SW 1271 (cell line): ENCODE data around the gene NF1.
"Not testable (repeated sequence)": the region's sequence is repeated elsewhere in the genome, so short reads cannot be mapped to it uniquely, and the experiment has no call there.

Experiments used
- DNase-seq, 2 experiments: peaks; one replicate each; lab custom pipeline; 2025; lab: John Stamatoyannopoulos, UW

NF1 gene

GRCh38 chr17:31094600-31095235, at the start of gene NF1:
Gene NF1, plus strand, starts transcription at chr17:31094977. Its CDS starts 333 bp downstream, at chr17:31095310.
- DNase-seq, result peak; percentile 85 to 93

GRCh38 chr17:31046856-31047425, 47.8 kb upstream of the NF1 start:
- DNase-seq, result not testable (repeated sequence)

GRCh38 chr17:31048142-31048541, 46.6 kb upstream of the NF1 start:
- no peak for DNase-seq

- no peak for DNase-seq
Measured at GRCh38 chr17:31048780-31049179, 46.0 kb upstream of the NF1 start.

- no peak for DNase-seq
Measured at GRCh38 chr17:31050948-31051347, 43.8 kb upstream of the NF1 start.

- DNase-seq, result no peak
Measured at GRCh38 chr17:31051506-31051905, 43.3 kb upstream of the NF1 start.

- DNase-seq, result no peak
Measured at GRCh38 chr17:31052187-31052889, 42.4 kb upstream of the NF1 start.

- DNase-seq, result no peak
Measured at GRCh38 chr17:31053071-31053470, 41.7 kb upstream of the NF1 start.

- no peak for DNase-seq
Measured at GRCh38 chr17:31054761-31055160, 40.0 kb upstream of the NF1 start.

GRCh38 chr17:31058976-31059375, 35.8 kb upstream of the NF1 start:
- DNase-seq, result no peak

GRCh38 chr17:31060791-31061550, 33.8 kb upstream of the NF1 start:
- no peak for DNase-seq

GRCh38 chr17:31061678-31062077, 33.1 kb upstream of the NF1 start:
- no peak for DNase-seq

GRCh38 chr17:31062346-31062745, 32.4 kb upstream of the NF1 start:
- no peak for DNase-seq

GRCh38 chr17:31064707-31065106, 30.1 kb upstream of the NF1 start:
- no peak for DNase-seq

- peak; percentile 40 to 88 for DNase-seq
Measured at GRCh38 chr17:31067691-31068184, 27.0 kb upstream of the NF1 start.

GRCh38 chr17:31068291-31068690, 26.5 kb upstream of the NF1 start:
- DNase-seq, result peak in 1 of 2 experiments; percentile 53

GRCh38 chr17:31072186-31072585, 22.6 kb upstream of the NF1 start:
- no peak for DNase-seq

GRCh38 chr17:31073411-31073810, 21.4 kb upstream of the NF1 start:
- no peak for DNase-seq

- peak in 1 of 2 experiments; percentile 19 for DNase-seq
Measured at GRCh38 chr17:31074772-31075555, 19.8 kb upstream of the NF1 start.

- DNase-seq, result no peak
Measured at GRCh38 chr17:31078290-31078689, 16.5 kb upstream of the NF1 start.

- no peak for DNase-seq
Measured at GRCh38 chr17:31079731-31080130, 15.0 kb upstream of the NF1 start.

- no peak for DNase-seq
Measured at GRCh38 chr17:31085563-31085962, 9.2 kb upstream of the NF1 start.
